ENCODE data around the gene NDUFB10.

NDUFB10 gene

DNA sequence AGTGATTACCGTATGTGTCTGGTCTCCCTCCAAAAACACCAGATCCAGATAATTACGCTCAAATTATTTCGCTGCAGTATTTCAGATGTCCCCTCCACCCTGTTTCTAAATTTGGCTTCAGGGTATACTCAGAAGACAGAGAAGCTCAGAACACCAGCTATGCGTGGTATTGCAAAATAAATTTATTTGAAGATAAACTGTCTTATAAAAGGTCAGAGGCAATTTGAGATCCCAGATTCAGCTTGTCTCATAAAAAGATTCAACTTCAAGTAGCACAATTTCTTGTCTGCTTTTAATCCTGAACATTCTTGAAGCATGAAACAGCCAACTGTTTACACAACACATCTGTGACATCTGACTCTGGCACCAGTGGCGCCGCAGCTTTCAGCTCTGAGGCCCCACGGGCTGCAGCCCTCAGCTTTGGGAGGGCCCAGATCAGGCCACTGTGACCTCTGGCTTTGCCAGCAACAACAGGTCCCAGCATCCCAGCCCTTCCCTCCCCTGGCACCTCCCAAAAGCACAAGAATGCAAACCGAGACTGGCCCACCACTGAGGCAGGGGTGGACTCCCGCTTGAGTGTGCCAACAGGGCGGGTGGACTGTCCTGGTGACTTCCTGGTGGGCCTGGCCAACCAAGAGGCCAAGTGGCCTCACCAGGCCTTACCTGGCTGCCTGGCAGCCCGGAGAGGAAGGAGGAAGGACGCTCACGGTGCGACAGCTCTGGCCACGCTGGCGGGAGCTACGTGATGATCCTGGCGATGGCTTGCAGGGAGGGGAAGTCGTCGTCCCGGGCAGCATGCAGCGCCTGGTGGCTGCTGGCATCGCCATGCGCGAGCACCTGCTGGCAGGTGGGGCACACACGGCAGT, 38.4 kb downstream of the NDUFB10 start:
- Histone ChIP-seq H3K79me1 (ENCODE audit: low read length) (no peaks in the 10 kb centered on the region), H3K27me3 (ENCODE audit: insufficient read depth, low read length) (no peaks in the 10 kb centered on the region), H3K4me1 (ENCODE audit: control insufficient read depth in 1 of 2, insufficient read depth in 2 of 2, low read length in 2 of 2) (no peaks in the 10 kb centered on the region), H3K27ac (ENCODE audit: low read depth, low read length) (no peak overlapping the region), H4K91ac (ENCODE audit: low read depth, low read length) (no peak overlapping the region), H3K18ac (ENCODE audit: low read length) (no peak overlapping the region), H3K4me3 (ENCODE audit: low read depth, low read length) (no peak overlapping the region), H3K9me3 (ENCODE audit: insufficient read depth, low read depth, low read length) (peaks cover 2% of the 10 kb centered on the region), H3K14ac (ENCODE audit: low read length) (no peak overlapping the region), H4K12ac (ENCODE audit: low read depth, low read length) (no peak overlapping the region), H2AFZ (ENCODE audit: insufficient read depth, low read length, poor library complexity) (no peak overlapping the region), H4K8ac (ENCODE audit: low read depth, low read length) (no peak overlapping the region), H2AK5ac (ENCODE audit: low read length) (no peak overlapping the region), H3K4me2 (ENCODE audit: low read length) (no peak overlapping the region), H3K4ac (ENCODE audit: low read depth, low read length) (no peak overlapping the region), H3K23ac (ENCODE audit: low read length) (no peak overlapping the region), H2BK12ac (ENCODE audit: low read length) (no peak overlapping the region), H2BK5ac (ENCODE audit: low read depth, low read length, poor library complexity) (no peak overlapping the region), H3K79me2 (ENCODE audit: control insufficient read depth, insufficient read depth, low read length, poor library complexity) (no peaks in the 10 kb centered on the region), H3K9ac (ENCODE audit: low read length) (no peak overlapping the region), H2BK120ac (ENCODE audit: insufficient read depth, low read length, poor library complexity) (no peak overlapping the region), H3K36me3 (ENCODE audit: control insufficient read depth in 1 of 2, insufficient read depth in 2 of 2, low read length in 2 of 2) (peaks cover 53 to 58% of the 10 kb centered on the region in 2 experiments)
- no peak for DNase-seq
- WGBS (ENCODE audit: extremely low coverage, insufficient coverage, insufficient read length), result no CpG with 5 or more reads among the region's 26 CpGs

DNA sequence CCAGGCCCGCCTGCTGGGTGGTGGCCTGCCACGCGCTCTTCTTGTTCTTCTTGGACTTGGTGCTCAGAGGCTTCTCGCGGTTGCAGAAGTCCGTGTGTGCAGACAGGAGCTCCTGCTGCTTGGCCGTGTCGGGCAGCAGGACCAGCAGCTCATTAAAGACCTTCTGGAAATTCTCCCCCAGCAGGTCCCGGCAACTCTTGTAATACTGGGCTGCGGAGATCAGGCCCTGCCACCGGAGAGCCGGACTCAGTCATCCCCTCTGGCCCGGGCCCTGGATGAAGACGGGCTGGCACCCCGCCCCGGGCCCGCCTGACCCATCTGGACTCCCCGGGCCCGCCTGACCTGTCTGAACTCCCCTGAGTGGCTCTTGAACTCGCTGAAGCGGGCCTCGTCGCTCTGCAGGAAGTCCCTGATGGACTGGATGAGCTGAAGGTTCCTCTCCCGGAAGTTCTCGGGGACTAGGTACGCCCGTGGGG, 39.1 kb downstream of the NDUFB10 start:
- no peak overlapping the region for H3K4ac ChIP-seq (ENCODE audit: low read depth, low read length)
- H3K4me3 ChIP-seq (ENCODE audit: low read depth, low read length), result no peak overlapping the region
- no peak overlapping the region for H3K18ac ChIP-seq (ENCODE audit: low read length)
- no peak overlapping the region for H2AK5ac ChIP-seq (ENCODE audit: low read length)
- H2BK12ac ChIP-seq (ENCODE audit: low read length), result no peak overlapping the region
- H4K12ac ChIP-seq (ENCODE audit: low read depth, low read length), result no peak overlapping the region
- no peak overlapping the region for H3K4me2 ChIP-seq (ENCODE audit: low read length)
- H3K79me2 ChIP-seq (ENCODE audit: control insufficient read depth, insufficient read depth, low read length, poor library complexity), result no peaks in the 10 kb centered on the region
- no peak overlapping the region for H3K27ac ChIP-seq (ENCODE audit: low read depth, low read length)
- no peak overlapping the region for H2BK120ac ChIP-seq (ENCODE audit: insufficient read depth, low read length, poor library complexity)
- no peak overlapping the region for H3K14ac ChIP-seq (ENCODE audit: low read length)
- no peaks in the 10 kb centered on the region for H3K79me1 ChIP-seq (ENCODE audit: low read length)
- H3K23ac ChIP-seq (ENCODE audit: low read length), result no peak overlapping the region
- no CpG with 5 or more reads among the region's 27 CpGs for WGBS (ENCODE audit: extremely low coverage, insufficient coverage, insufficient read length)
- no peak overlapping the region for H4K8ac ChIP-seq (ENCODE audit: low read depth, low read length)
- H4K91ac ChIP-seq (ENCODE audit: low read depth, low read length), result no peak overlapping the region
- H2AFZ ChIP-seq (ENCODE audit: insufficient read depth, low read length, poor library complexity), result no peak overlapping the region
- H3K4me1 ChIP-seq (ENCODE audit: control insufficient read depth in 1 of 2, insufficient read depth in 2 of 2, low read length in 2 of 2), result no peaks in the 10 kb centered on the region
- no peaks in the 10 kb centered on the region for H3K9me3 ChIP-seq (ENCODE audit: insufficient read depth, low read depth, low read length)
- no peak overlapping the region for H2BK5ac ChIP-seq (ENCODE audit: low read depth, low read length, poor library complexity)
- peaks cover 59 to 65% of the 10 kb centered on the region in 2 experiments for H3K36me3 ChIP-seq (ENCODE audit: control insufficient read depth in 1 of 2, insufficient read depth in 2 of 2, low read length in 2 of 2)
- no peak for DNase-seq
- H3K27me3 ChIP-seq (ENCODE audit: insufficient read depth, low read length), result no peaks in the 10 kb centered on the region
- no peak overlapping the region for H3K9ac ChIP-seq (ENCODE audit: low read length)

DNA sequence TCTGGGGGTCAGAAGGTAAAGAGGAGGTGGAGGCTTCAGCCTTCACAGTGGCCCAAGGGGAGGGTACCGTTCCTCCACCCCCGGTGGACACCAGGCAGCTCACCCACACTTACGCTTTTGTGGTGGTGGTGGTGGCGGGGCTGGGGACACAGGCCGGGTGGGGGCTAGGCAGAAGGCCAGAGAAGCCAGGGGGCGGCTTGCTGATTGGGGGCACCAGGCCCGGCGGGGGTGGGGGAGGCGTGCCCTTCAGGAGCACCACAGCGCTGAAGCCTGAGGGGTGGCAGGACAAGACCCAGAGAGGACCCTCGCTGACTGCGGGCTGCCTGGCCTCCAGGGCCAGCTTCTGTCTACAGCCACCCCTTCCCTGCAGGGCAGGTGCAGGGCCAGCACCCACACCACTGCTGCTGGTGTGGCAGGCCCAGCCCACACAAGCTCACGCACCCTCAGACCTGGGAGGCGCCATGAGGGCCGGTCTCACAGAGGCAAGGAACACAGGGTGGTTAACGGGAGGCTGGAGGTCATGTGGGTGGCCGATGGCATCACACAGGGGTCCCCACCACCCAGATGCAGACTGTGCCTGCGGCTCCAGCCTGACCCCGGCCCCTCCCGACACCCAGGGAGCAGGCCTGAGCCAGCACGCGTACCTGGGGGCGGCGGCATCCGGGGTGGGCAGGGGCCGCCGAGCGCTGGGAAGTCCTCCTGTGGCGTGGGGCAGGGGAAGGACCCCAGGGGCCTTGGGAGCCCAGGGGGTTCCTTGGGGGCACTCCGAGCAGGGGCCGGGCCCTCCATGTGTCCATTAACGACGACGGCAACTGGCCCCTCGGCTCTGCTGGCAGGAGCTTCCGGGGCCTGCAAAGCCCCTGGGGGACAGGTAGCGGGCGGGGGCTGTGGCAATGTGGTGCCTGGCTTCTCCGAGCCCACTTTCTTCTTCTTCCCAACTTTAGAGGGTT, 39.8 kb downstream of the NDUFB10 start:
- Histone ChIP-seq H3K23ac (ENCODE audit: low read length) (no peak overlapping the region), H3K4me2 (ENCODE audit: low read length) (no peak overlapping the region), H3K79me1 (ENCODE audit: low read length) (no peaks in the 10 kb centered on the region), H2AK5ac (ENCODE audit: low read length) (no peak overlapping the region), H3K4me1 (ENCODE audit: control insufficient read depth in 1 of 2, insufficient read depth in 2 of 2, low read length in 2 of 2) (peaks cover 2% of the 10 kb centered on the region in 2 experiments), H3K18ac (ENCODE audit: low read length) (no peak overlapping the region), H2AFZ (ENCODE audit: insufficient read depth, low read length, poor library complexity) (no peak overlapping the region), H3K36me3 (ENCODE audit: control insufficient read depth in 1 of 2, insufficient read depth in 2 of 2, low read length in 2 of 2) (peaks cover 61 to 67% of the 10 kb centered on the region in 2 experiments), H3K14ac (ENCODE audit: low read length) (no peak overlapping the region), H3K4me3 (ENCODE audit: low read depth, low read length) (no peak overlapping the region), H4K12ac (ENCODE audit: low read depth, low read length) (no peak overlapping the region), H2BK12ac (ENCODE audit: low read length) (no peak overlapping the region), H3K27ac (ENCODE audit: low read depth, low read length) (no peak overlapping the region), H3K27me3 (ENCODE audit: insufficient read depth, low read length) (no peaks in the 10 kb centered on the region), H4K8ac (ENCODE audit: low read depth, low read length) (no peak overlapping the region), H3K9me3 (ENCODE audit: insufficient read depth, low read depth, low read length) (no peaks in the 10 kb centered on the region), H3K9ac (ENCODE audit: low read length) (no peak overlapping the region), H3K4ac (ENCODE audit: low read depth, low read length) (no peak overlapping the region), H2BK120ac (ENCODE audit: insufficient read depth, low read length, poor library complexity) (no peak overlapping the region), H2BK5ac (ENCODE audit: low read depth, low read length, poor library complexity) (no peak overlapping the region), H4K91ac (ENCODE audit: low read depth, low read length) (no peak overlapping the region), H3K79me2 (ENCODE audit: control insufficient read depth, insufficient read depth, low read length, poor library complexity) (no peaks in the 10 kb centered on the region)
- no peak for DNase-seq
- no CpG with 5 or more reads among the region's 39 CpGs for WGBS (ENCODE audit: extremely low coverage, insufficient coverage, insufficient read length)

DNA sequence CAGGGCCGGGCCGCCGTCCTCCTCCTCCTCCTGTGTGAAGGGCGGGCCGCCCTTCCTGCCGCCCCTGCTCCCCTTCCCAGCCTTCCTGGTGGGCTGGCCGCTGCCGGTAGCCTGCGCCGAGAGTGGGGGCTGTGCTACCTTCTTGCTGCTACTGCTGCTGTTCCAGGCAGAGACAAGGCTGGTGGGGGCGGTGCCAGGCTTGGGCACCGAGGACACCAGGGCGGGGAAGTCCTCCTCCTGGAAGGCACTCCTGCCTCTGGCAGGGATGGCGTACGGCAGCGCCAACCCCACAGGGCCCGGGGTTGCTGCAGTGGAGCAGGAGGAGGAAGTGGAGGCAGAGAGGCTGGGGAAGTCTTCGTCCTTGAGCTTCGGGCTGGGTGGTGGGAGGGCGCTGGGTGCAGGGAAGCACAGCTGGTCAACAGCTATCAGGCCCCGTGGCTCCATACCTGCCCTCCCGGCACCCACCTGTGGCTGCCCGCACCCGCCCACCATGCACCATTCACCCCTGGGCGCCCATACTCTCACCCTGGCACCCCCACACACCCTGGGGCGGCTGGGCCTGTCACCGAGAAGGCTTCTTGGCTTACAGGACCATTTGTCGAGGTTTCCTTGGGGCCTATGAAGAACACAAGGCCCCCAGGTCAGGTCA, 40.7 kb downstream of the NDUFB10 start:
- no peak overlapping the region for H3K23ac ChIP-seq (ENCODE audit: low read length)
- H2BK12ac ChIP-seq (ENCODE audit: low read length), result no peak overlapping the region
- H4K12ac ChIP-seq (ENCODE audit: low read depth, low read length), result no peak overlapping the region
- no peaks in the 10 kb centered on the region for H3K27me3 ChIP-seq (ENCODE audit: insufficient read depth, low read length)
- no peaks in the 10 kb centered on the region for H3K9me3 ChIP-seq (ENCODE audit: insufficient read depth, low read depth, low read length)
- H3K27ac ChIP-seq (ENCODE audit: low read depth, low read length), result no peak overlapping the region
- no peak overlapping the region for H4K91ac ChIP-seq (ENCODE audit: low read depth, low read length)
- DNase-seq, result no peak
- H4K8ac ChIP-seq (ENCODE audit: low read depth, low read length), result no peak overlapping the region
- H3K79me2 ChIP-seq (ENCODE audit: control insufficient read depth, insufficient read depth, low read length, poor library complexity), result no peaks in the 10 kb centered on the region
- H3K4ac ChIP-seq (ENCODE audit: low read depth, low read length), result no peak overlapping the region
- no peak overlapping the region for H2AK5ac ChIP-seq (ENCODE audit: low read length)
- peaks cover 63 to 67% of the 10 kb centered on the region in 2 experiments for H3K36me3 ChIP-seq (ENCODE audit: control insufficient read depth in 1 of 2, insufficient read depth in 2 of 2, low read length in 2 of 2)
- H2AFZ ChIP-seq (ENCODE audit: insufficient read depth, low read length, poor library complexity), result no peak overlapping the region
- H2BK5ac ChIP-seq (ENCODE audit: low read depth, low read length, poor library complexity), result no peak overlapping the region
- WGBS (ENCODE audit: extremely low coverage, insufficient coverage, insufficient read length), result no CpG with 5 or more reads among the region's 28 CpGs
- H3K4me3 ChIP-seq (ENCODE audit: low read depth, low read length), result no peak overlapping the region
- H3K4me1 ChIP-seq (ENCODE audit: control insufficient read depth in 1 of 2, insufficient read depth in 2 of 2, low read length in 2 of 2), result peaks cover 5% of the 10 kb centered on the region in 2 experiments
- no peak overlapping the region for H3K14ac ChIP-seq (ENCODE audit: low read length)
- H2BK120ac ChIP-seq (ENCODE audit: insufficient read depth, low read length, poor library complexity), result no peak overlapping the region
- H3K9ac ChIP-seq (ENCODE audit: low read length), result no peak overlapping the region
- no peak overlapping the region for H3K4me2 ChIP-seq (ENCODE audit: low read length)
- no peaks in the 10 kb centered on the region for H3K79me1 ChIP-seq (ENCODE audit: low read length)
- H3K18ac ChIP-seq (ENCODE audit: low read length), result no peak overlapping the region
